Heart left ventricle (tissue), 16 donors: ENCODE data around the gene STK38L. TPM values are rescaled to one million over a fixed set of nuclear protein-coding genes. Genes with fewer than 3 reads are reported as not detected.

Experiments
- ATAC-seq, 4 donors: fragments of 200-7000 bp; cut with Tn5 transposase; one replicate each; pipeline ENCODE4 v1.9.1; 2020 to 2022; ENCODE audit warnings: moderate library complexity in 4 of 4, mild to moderate bottlenecking in 3 of 4, moderate number of reproducible peaks in 1 of 4
- DNase-seq, 5 donors: peaks; one replicate each; pipeline ENCODE4 v3.0.0-alpha.2; 2020
- H3K27ac ChIP-seq, 12 donors: fragments of 200-600 bp; sonication (generic) in 4 of 12; one replicate each; pipeline versions ENCODE4 v1.5.0 to v1.8.0; 2016 to 2022; ENCODE audit warnings: mild to moderate bottlenecking in 2 of 12
- H3K27me3 ChIP-seq, 9 donors: fragments of 200-600 bp; sonication (generic) in 2 of 9; one replicate each; pipeline versions ENCODE4 v1.5.1 to v1.8.0; 2016 to 2022; ENCODE audit warnings: mild to moderate bottlenecking in 3 of 9
- H3K36me3 ChIP-seq, 9 donors: fragments of 200-600 bp; sonication (generic) in 2 of 9; one replicate each; pipeline versions ENCODE4 v1.5.0 to v1.8.0; 2018 to 2022; ENCODE audit warnings: mild to moderate bottlenecking in 2 of 9
- H3K4me1 ChIP-seq, 12 donors: fragments of 200-600 bp; sonication (generic) in 4 of 12; one replicate each; pipeline versions ENCODE4 v1.5.0 to v1.8.0; 2016 to 2022; ENCODE audit warnings: mild to moderate bottlenecking in 3 of 12
- H3K4me3 ChIP-seq, 12 donors: fragments of 200-600 bp; sonication (generic) in 4 of 12; one replicate each; pipeline versions ENCODE4 v1.5.0 to v1.8.0; 2017 to 2022; ENCODE audit warnings: mild to moderate bottlenecking in 9 of 12, moderate library complexity in 4 of 12
- H3K9me3 ChIP-seq, 12 donors: fragments of 200-600 bp; sonication (generic) in 4 of 12; one replicate each; pipeline versions ENCODE4 v1.5.0 to v1.8.0; 2016 to 2022; ENCODE audit warnings: mild to moderate bottlenecking in 1 of 12
- POLR2A ChIP-seq, 2 donors: fragments of 450-650 bp; IDR thresholded peaks; one replicate each; pipeline ENCODE4 v1.6.1; 2017; ENCODE audit warnings: antibody characterized with exemption in 2 of 2, mild to moderate bottlenecking in 2 of 2, moderate library complexity in 2 of 2
- WGBS, 4 donors: extraction: QIAGEN DNeasy Blood & Tissue Kit in 2 of 4; methylation state at CpG; one replicate each; pipeline versions ENCODE4 v1.1.5 to v1.1.7; 2013 to 2018; 5-methylcytosine and 5-hydroxymethylcytosine counted together
- intact Hi-C, 10 donors: fragments of 100-400 bp; cut with DNase I; formaldehyde crosslinking; loops; one replicate each; pipeline versions ENCODE4 v1.11.1 to v1.14.2; 2022
- polyA plus RNA-seq, 2 donors: library from polyadenylated mRNA; stranded (reverse); fragments of 200-250 nt; gene quantifications; one replicate each; pipeline ENCODE4 v1.2.3, GENCODE V29; 2013
- total RNA-seq, 9 donors: library from RNA; depleted of rRNA in 2 of 9; stranded (reverse); fragments of >200 nt in 2 of 9; fragmentation: NEBNext Ultra II Directional in 3 of 9; extraction: Animal tissue kit (Norgen Biotek cat#: 25700) in 3 of 9; gene quantifications; one replicate each; pipeline versions ENCODE4 v1.1.0 to v1.2.4, GENCODE V29; 2016 to 2023
- TF ChIP-seq, protein P1 (sequence below), 12 donors: fragments of 200-600 bp; sonication (generic) in 4 of 12; IDR thresholded peaks; one replicate each; pipeline versions ENCODE4 v1.5.0 to v1.8.0; 2018 to 2022; ENCODE audit warnings: antibody characterized with exemption in 12 of 12, mild to moderate bottlenecking in 5 of 12
- donor health status: ischemic (EF 13 %, LVEDD 7.1; RV severe dilation, severe dysfunction).
- donor health status: healthy with polysubstance abuse.
- donor health status: DM: no; HTN: yes; CAD: no.
- donor health status: DM: no; HTN: no; CAD: no.
- donor health status: ischemic (EF 25% LVEDD 6.9; RV normal size, moderate dysfunction).
- donor health status: ischemic (EF 25% LVEDD 5.7; RV mildly dilated, moderate dysfunction).
- donor health status: healthy.
- donor health status: DM: yes; HTN: yes; CAD: no.
- donor health status: ischemic (EF 35%, LVEDD 5.7; RV mildly dilated, moderate dysfunction).
- donor health status: nonischemic (EF 11% LVEDD 7.7; RV severe dilation, severe dysfunction).
- donor health status: DM: yes; HTN: yes; CAD: no.
- donor health status: PGD.
- donor health status: ischemic (EF 29% LVEDD 5.4; RV normal size, mild dysfunction).
- donor health status: nonischemic (EF 23%, LVEDD 6.1; RV moderate dilation, normal function).

STK38L gene
- total and polyA plus RNA-seq, 11 donors = 21.1 to 142 (median 55.2) TPM

DNA sequence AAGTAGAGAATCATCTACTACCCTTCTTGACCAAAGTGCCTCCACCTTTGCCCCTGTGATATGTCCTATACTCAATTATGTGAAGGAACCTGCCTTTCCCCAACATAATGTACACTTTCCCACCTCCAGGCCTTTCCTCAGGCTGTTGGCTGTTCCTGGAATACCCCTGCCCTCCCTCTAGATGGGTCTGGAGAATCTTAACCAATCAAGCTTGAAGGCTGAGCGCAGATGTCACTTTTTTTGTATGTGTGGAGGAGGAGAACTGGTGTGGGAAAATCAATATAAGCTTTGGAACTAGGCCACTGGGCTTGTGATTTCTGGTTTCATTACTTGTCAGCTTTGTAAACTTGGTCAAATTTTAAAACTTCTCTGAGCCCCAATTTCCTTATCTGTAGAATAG is 93.3 kb downstream of the STK38L start:
- DNase-seq = no peak
- Histone ChIP-seq H3K4me3 (no peak overlapping the region), H3K36me3 (no peaks in the 10 kb centered on the region), H3K27me3 (peaks cover 0 to 6% (median 0%) of the 10 kb centered on the region in 9 donors), H3K27ac (no peak overlapping the region), H3K4me1 (peaks cover 0 to 13% (median 3%) of the 10 kb centered on the region in 12 donors), H3K9me3 (no peaks in the 10 kb centered on the region)
- no peak for ATAC-seq
- WGBS, 4 donors = 100% methylated on average over 1 of the region's 1 CpG
- TF ChIP-seq POLR2A (IDR thresholded peaks at IDR 0.05) = no peak
- TF ChIP-seq, protein P1, sequence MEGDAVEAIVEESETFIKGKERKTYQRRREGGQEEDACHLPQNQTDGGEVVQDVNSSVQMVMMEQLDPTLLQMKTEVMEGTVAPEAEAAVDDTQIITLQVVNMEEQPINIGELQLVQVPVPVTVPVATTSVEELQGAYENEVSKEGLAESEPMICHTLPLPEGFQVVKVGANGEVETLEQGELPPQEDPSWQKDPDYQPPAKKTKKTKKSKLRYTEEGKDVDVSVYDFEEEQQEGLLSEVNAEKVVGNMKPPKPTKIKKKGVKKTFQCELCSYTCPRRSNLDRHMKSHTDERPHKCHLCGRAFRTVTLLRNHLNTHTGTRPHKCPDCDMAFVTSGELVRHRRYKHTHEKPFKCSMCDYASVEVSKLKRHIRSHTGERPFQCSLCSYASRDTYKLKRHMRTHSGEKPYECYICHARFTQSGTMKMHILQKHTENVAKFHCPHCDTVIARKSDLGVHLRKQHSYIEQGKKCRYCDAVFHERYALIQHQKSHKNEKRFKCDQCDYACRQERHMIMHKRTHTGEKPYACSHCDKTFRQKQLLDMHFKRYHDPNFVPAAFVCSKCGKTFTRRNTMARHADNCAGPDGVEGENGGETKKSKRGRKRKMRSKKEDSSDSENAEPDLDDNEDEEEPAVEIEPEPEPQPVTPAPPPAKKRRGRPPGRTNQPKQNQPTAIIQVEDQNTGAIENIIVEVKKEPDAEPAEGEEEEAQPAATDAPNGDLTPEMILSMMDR (IDR thresholded peaks at IDR 0.05) = no peak
- intact Hi-C loops = loop anchor here in 5 of 10 donors (10.0 kb wide), 3 partner anchors 317 to 337 kb away; no protein-coding TSS in a partner anchor

DNA sequence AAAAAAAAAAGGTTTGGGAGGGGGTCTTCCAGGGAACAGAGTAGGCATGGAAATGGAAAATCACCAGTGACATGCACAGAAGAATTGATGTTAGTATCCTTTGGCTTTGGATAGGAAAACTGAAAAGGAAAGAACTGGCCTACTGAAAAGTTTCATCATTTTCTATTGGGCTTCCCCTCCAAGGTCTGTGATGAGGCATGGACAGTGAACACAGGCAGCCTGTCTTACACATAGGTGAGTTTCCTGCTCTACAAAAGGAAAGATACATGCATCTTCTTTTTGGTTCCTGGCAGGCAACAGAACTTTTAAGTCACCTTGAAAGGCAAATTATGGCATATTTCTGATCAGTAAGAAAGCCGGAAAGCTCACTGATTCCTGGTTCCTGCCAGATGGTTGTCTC is 94.4 kb downstream of the STK38L start:
- peaks cover 0 to under 1% (median 0%) of the 10 kb centered on the region in 9 donors for H3K27me3 ChIP-seq
- no peak overlapping the region for H3K4me3 ChIP-seq
- WGBS, 4 donors = 94 to 100% (median 97%) methylated on average over 1 of the region's 1 CpG
- H3K9me3 ChIP-seq = no peaks in the 10 kb centered on the region
- H3K4me1 ChIP-seq = peaks cover 0 to 7% (median 0%) of the 10 kb centered on the region in 12 donors
- no peak overlapping the region for H3K27ac ChIP-seq
- H3K36me3 ChIP-seq = no peaks in the 10 kb centered on the region
- TF ChIP-seq, protein P1 (IDR thresholded peaks at IDR 0.05) = no peak
- no peak for TF ChIP-seq POLR2A (IDR thresholded peaks at IDR 0.05)
- intact Hi-C loops = loop anchor here in 5 of 10 donors (10.0 kb wide), 3 partner anchors 316 to 336 kb away; no protein-coding TSS in a partner anchor
- DNase-seq (no peak), ATAC-seq (no peak)

DNA sequence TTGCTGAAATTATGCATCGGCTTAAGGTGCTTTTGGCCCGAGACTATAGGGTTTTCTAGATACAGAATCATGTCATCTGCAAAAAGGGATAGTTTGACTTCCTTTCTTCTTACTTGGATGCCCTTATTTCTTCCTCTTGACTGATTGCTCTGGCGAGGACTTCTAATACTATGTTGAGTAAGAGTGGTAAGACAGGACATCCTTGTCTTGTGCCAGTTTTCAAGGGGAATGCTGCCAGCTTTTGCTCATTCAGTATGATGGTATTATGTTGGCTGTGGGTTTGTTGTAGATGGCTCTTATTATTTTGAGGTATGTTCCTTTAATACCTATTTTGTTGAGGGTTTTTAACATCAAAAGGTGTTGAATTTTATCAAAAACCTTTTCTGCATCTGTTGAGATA is 96.9 kb downstream of the STK38L start:
- ATAC-seq (no peak), DNase-seq (no peak)
- intact Hi-C loops = no loop called here
- Histone ChIP-seq H3K4me3 (no peak overlapping the region), H3K4me1 (no peaks in the 10 kb centered on the region), H3K9me3 (no peaks in the 10 kb centered on the region), H3K36me3 (no peaks in the 10 kb centered on the region), H3K27me3 (no peaks in the 10 kb centered on the region), H3K27ac (no peak overlapping the region)
- 88 to 93% (median 91%) methylated on average over 3 of the region's 3 CpGs for WGBS, 4 donors
- TF ChIP-seq POLR2A (IDR thresholded peaks at IDR 0.05) = no peak
- TF ChIP-seq, protein P1 (IDR thresholded peaks at IDR 0.05) = no peak

DNA sequence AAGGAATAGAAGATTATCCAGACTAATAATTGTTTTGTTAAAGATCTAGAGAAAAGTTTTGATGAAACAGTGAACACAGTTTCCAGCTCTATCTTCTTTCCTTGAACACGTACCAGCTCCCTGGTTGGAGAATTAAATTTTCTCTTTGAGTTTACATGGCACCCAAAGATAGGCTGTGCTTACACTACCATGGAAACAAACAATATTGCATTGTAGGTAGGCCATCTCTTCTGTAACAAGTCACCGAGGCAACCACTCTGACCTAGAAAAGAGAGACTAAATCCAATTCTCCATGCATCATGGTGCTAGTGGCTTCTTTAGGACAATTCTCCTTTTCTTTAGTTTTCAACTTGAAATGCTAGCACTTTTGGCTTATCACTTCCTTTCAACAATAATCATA is 98.5 kb downstream of the STK38L start:
- no peak for DNase-seq
- H3K4me1 ChIP-seq = no peaks in the 10 kb centered on the region
- no peak for ATAC-seq
- H3K27me3 ChIP-seq = no peaks in the 10 kb centered on the region
- intact Hi-C loops = no loop called here
- H3K9me3 ChIP-seq = no peaks in the 10 kb centered on the region
- WGBS, 4 donors = 93 to 97% (median 96%) methylated on average over 2 of the region's 2 CpGs
- H3K4me3 ChIP-seq = no peak overlapping the region
- H3K27ac ChIP-seq = no peak overlapping the region
- TF ChIP-seq, protein P1 (IDR thresholded peaks at IDR 0.05) = no peak
- no peak for TF ChIP-seq POLR2A (IDR thresholded peaks at IDR 0.05)
- no peaks in the 10 kb centered on the region for H3K36me3 ChIP-seq
